HepG2 (cell line): Measurements from ENCODE around the gene KCND3. TPM values are rescaled to one million over a fixed set of nuclear protein-coding genes. Genes with fewer than 3 reads are reported as not detected.

Experiments
- CAMTA2 ChIP-seq: sonication (generic); formaldehyde crosslinking; IDR thresholded peaks from 2 replicates; pipeline ENCODE4 v1.4.0; 2020; ENCODE audit warnings: mild to moderate bottlenecking, missing genetic modification reagents, borderline replicate concordance
- CEBPG ChIP-seq: IDR thresholded peaks from 2 replicates; pipeline ENCODE4 v1.6.1; 2016
- FUBP1 ChIP-seq: sonication (generic); formaldehyde crosslinking; IDR thresholded peaks from 2 replicates; pipeline ENCODE4 v1.5.1; 2020; ENCODE audit warnings: missing genetic modification reagents, mild to moderate bottlenecking, borderline replicate concordance
- HINFP ChIP-seq: sonication (generic); formaldehyde crosslinking; IDR thresholded peaks from 2 replicates; pipeline ENCODE4 v1.4.0; 2020; ENCODE audit warnings: low read depth, mild to moderate bottlenecking, missing genetic modification reagents
- HOXA7 ChIP-seq: sonication (generic); formaldehyde crosslinking; IDR thresholded peaks from 2 replicates; pipeline ENCODE4 v1.8.1; 2022; ENCODE audit warnings: mild to moderate bottlenecking, missing genetic modification reagents, moderate library complexity
- MEF2D ChIP-seq: sonication (generic); formaldehyde crosslinking; IDR thresholded peaks from 2 replicates; pipeline ENCODE4 v1.5.1; 2020; ENCODE audit warnings: mild to moderate bottlenecking, missing genetic modification reagents
- MEIS1 ChIP-seq: sonication (generic); formaldehyde crosslinking; IDR thresholded peaks from 2 replicates; pipeline ENCODE4 v1.9.0; 2021; ENCODE audit warnings: mild to moderate bottlenecking, missing genetic modification reagents, moderate library complexity, borderline replicate concordance
- MLX ChIP-seq: IDR thresholded peaks from 2 replicates; pipeline ENCODE4 v1.6.1; 2016
- PHB2 ChIP-seq: fragments of 450-650 bp; IDR thresholded peaks from 2 replicates; pipeline ENCODE4 v1.6.1; 2018; ENCODE audit not compliant: partially characterized antibody
- RBAK ChIP-seq: sonication (generic); formaldehyde crosslinking; IDR thresholded peaks from 2 replicates; pipeline ENCODE4 v1.5.1; 2020; ENCODE audit warnings: mild to moderate bottlenecking, missing genetic modification reagents
- SOX6 ChIP-seq, 2 experiments: fragments of 450-650 bp in 1 of 2; sonication (generic) in 1 of 2; formaldehyde crosslinking in 1 of 2; IDR thresholded peaks; 2 replicates each; pipeline versions ENCODE4 v1.4.0 to v1.6.1; 2017 to 2020; ENCODE audit warnings: antibody characterized with exemption in 1 of 2, mild to moderate bottlenecking in 1 of 2, missing genetic modification reagents in 1 of 2
- ZBTB38 ChIP-seq: sonication (generic); formaldehyde crosslinking; IDR thresholded peaks from 2 replicates; pipeline ENCODE4 v1.5.1; 2020; ENCODE audit warnings: mild to moderate bottlenecking, missing genetic modification reagents
- ZHX2 ChIP-seq, 2 experiments: sonication (generic) in 1 of 2; formaldehyde crosslinking in 1 of 2; IDR thresholded peaks; 2 replicates each; pipeline versions ENCODE4 v1.6.1 to v1.9.0; 2014 to 2022; ENCODE audit warnings: antibody characterized with exemption in 1 of 2, borderline replicate concordance in 1 of 2, inconsistent platforms in 1 of 2, low read depth in 1 of 2, missing genetic modification reagents in 1 of 2
- ZNF101 ChIP-seq: sonication (generic); formaldehyde crosslinking; IDR thresholded peaks from 2 replicates; pipeline ENCODE4 v1.4.0; 2020; ENCODE audit warnings: mild to moderate bottlenecking, low read depth, missing genetic modification reagents, borderline replicate concordance
- ZNF275 ChIP-seq: sonication (generic); formaldehyde crosslinking; IDR thresholded peaks from 2 replicates; pipeline ENCODE4 v1.8.0; 2022; ENCODE audit warnings: missing genetic modification reagents, mild to moderate bottlenecking, inconsistent platforms, borderline replicate concordance
- ZNF558 ChIP-seq: sonication (generic); formaldehyde crosslinking; IDR thresholded peaks from 2 replicates; pipeline ENCODE4 v1.9.0; 2022; ENCODE audit warnings: mild to moderate bottlenecking, missing genetic modification reagents, borderline replicate concordance
- polyA plus RNA-seq, 8 experiments: library from polyadenylated mRNA; depleted of rRNA in 3 of 8; stranded (reverse) in 7 of 8; unstranded in 1 of 8; fragments of >200 nt; fragmentation: Illumina TruSeq in 4 of 8; extraction: Trizol in 4 of 8; gene quantifications; 2 replicates each; pipeline versions ENCODE4 v1.2.1 to v1.2.3, GENCODE V29; 2011 to 2016; ENCODE audit warnings: low read depth in 4 of 8, missing spikeins in 1 of 8, mixed read lengths in 1 of 8; ENCODE audit not compliant: insufficient read depth in 1 of 8
- total RNA-seq, 5 experiments: library from RNA; depleted of rRNA; stranded (reverse); fragments of >200 nt; fragmentation: Illumina TruSeq; extraction: Trizol; gene quantifications; 2 replicates each; pipeline ENCODE4 v1.2.3, GENCODE V29; 2016; ENCODE audit warnings: low read depth in 1 of 5

KCND3 gene
- total and polyA plus RNA-seq, 2 of the 13 experiments (the other 11 are each of a cell fraction or from before 2014, with no cell fraction given), result 0.04 TPM; not detected in 1

GRCh38 chr1:111733183-111733991 lies 256.1 kb downstream of the KCND3 start (continued):
- TF ChIP-seq ZHX2 (IDR thresholded peaks at IDR 0.05; ENCODE audit: low read depth), result no peak
- TF ChIP-seq ZHX2 (CRISPR knock-in tag; IDR thresholded peaks at IDR 0.05; ENCODE audit: borderline replicate concordance), result no peak
- peak; percentile 69 for TF ChIP-seq MLX (CRISPR knock-in tag)
- no peak for TF ChIP-seq ZNF101 (CRISPR knock-in tag)
- no peak for TF ChIP-seq ZNF275 (CRISPR knock-in tag)
- no peak for TF ChIP-seq ZBTB38 (CRISPR knock-in tag)
- TF ChIP-seq MEIS1 (CRISPR knock-in tag), result peak; percentile 23; the same call in 1 of the 2 replicates
- peak; percentile 59 for TF ChIP-seq CEBPG (CRISPR knock-in tag)
- 0 out of 2 replicates have a peak, but pooled peaks have one; percentile 29 for TF ChIP-seq HINFP (CRISPR knock-in tag)
- TF ChIP-seq MEF2D, result 0 out of 2 replicates have a peak, but pooled peaks have one; percentile 43
- no peak for TF ChIP-seq RBAK
- TF ChIP-seq SOX6 (IDR thresholded peaks at IDR 0.05), result no peak
- peak; percentile 45 for TF ChIP-seq SOX6 (CRISPR knock-in tag; IDR thresholded peaks at IDR 0.05)
- TF ChIP-seq ZNF558 (CRISPR knock-in tag), result no peak
- TF ChIP-seq PHB2, result no peak
- TF ChIP-seq HOXA7, result no peak
- TF ChIP-seq FUBP1 (CRISPR knock-in tag), result no peak
- TF ChIP-seq CAMTA2 (CRISPR knock-in tag), result no peak
